Measurements from ENCODE around the gene SLC25A27.

Gene SLC25A27

GRCh38 chr6:46715141-46715540, 62.4 kb downstream of the SLC25A27 start:
- no peak for DNase-seq (ENCODE audit: low read depth)

DNA sequence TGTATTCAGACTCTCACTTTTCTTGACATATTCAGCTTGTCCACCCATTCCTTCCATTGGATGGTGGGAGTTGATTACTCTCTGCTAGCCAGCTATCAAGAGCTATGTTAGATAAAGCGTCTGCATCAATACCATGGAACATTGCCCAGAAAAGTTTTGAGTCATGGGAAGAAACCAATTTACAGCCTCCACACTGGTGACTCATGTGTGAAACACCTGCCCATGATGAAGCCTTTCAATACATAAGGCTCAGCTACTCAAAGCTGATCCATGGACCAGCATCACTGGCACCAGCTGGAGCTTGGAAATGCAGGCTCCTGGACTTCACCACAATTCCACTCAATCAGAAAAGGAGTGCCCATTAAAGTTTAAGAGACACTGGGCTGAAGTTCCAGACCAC, 66.3 kb downstream of the SLC25A27 start:
- DNase-seq (ENCODE audit: low read depth) = no peak

- no peak for DNase-seq (ENCODE audit: low read depth)
Observed at GRCh38 chr6:46720401-46720800, 67.6 kb downstream of the SLC25A27 start.
